Femur (tissue), 1 donor: ENCODE results near the gene SLC27A1.
"Not testable (repeated sequence)": the region's sequence is repeated elsewhere in the genome, so short reads cannot be mapped to it uniquely, and the experiment has no call there.

Experiments used
- DNase-seq: peaks from one replicate; pipeline ENCODE4 v3.0.0-alpha.2; 2017

SLC27A1 gene

DNA sequence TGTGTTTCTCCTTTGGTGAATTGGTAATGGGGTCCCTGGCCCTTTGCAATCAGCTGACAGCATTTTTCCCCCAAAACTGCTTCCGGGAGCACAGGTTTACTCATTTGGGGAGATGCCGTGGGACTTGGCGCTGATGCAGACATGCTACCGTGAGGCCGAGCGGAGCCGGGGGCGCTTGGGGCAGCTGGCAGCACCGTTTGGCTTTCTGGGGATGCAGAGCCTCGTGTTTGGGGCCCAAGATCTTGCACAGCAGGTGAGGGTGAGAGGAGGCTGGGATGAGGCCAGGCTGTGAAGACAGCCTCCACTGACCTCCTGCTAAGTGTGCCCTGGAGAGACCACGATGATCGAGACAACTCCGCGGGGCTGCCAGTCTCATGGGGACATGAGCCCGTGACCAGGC, 71.7 kb downstream of the SLC27A1 start:
- DNase-seq: no peak

DNA sequence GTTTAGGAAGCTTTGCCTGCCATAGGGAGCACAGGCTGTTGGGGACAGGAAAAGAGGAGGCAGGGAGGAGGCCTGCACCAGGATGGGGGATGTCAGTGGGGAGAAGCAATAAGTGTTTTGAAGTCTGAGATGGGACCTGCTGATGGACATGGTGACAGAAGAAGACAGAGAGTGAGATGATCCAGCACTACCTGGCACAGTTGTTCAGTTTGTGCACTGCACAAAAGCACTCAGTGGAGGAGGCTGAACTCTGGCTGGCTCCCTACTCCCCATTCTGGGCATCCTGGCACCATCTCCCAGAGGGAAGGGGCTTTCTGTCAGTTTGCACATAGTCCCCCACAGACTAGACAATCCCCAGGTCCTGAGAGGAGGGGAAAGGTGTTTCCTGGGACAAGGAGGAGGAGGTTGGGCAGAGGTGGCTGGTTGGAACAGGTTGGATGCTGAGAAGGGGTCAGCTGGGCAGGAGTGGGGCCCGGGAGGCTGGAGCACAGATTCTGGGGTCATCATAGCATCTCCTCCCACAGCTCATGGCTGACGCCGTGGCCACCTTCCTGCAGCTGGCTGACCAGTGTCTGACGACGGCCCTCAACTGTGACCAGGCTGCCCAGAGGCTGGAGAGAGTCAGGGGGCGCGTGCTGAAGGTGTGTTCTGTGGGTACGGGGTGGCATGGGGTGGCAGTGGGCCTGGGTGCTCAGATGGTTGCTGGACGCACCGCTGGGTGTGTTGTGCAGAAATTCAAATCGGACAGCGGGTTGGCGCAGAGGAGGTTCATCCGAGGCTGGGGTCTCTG, 72.7 kb downstream of the SLC27A1 start:
- DNase-seq: no peak

DNA sequence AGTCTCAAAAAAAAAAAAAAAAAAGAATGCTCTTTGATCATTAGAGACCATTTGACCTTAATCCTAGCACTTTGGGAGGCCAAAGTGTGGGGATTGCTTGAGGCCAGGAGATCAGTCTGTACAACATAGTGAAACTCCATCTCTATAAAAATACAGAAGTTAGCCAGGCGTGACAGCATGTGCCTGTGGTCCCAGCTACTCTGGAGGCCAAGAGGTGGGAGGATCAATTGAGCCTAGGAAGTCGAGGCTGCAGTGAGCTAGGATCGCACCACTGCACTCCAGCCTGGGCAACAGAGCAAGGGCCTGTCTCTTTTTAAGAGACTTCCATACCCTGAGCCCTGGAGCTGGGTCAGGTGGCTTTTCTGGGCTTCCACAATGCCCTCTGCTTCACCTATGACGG, 73.7 kb downstream of the SLC27A1 start:
- no peak for DNase-seq

DNA sequence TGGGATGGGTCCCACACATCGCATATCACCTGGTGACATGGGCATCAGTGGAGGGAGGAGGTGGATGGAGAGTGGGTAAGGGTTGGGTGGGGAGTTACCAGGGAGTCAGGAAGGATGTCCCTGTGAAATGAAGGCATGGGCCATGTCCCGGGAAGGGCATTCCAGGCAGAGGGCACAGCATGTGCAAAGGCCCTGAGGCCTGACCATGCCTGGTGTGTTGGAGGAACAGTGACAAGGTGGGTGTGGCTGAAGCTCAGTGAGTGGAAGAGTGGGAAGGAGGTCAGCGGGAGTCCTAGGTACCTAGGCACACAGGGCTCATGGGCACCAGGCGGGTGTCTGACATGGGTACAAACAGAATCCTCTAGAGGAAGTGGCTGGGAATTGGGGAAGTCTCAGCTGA, 74.1 kb downstream of the SLC27A1 start:
- DNase-seq: no peak

DNA sequence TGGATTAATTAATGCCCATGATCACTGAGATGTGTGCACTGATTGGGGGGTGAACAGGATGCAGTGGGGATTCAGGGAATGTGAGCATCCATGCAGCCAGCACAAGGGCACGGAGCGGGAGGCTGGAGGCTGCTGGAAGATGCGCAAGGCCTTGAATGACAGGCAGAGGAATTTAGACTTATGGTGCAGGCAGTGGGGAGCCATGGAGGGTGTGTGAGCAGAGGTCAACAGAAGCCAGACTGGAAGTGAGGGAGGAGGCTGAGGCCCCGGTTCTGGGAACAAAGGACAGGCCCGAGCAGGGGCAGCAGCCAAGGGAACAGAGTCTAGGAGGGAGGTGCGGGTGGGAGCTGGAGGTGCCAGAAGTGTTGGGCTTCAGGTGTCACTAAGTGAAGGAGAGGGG, 77.8 kb downstream of the SLC27A1 start:
- no peak for DNase-seq

DNA sequence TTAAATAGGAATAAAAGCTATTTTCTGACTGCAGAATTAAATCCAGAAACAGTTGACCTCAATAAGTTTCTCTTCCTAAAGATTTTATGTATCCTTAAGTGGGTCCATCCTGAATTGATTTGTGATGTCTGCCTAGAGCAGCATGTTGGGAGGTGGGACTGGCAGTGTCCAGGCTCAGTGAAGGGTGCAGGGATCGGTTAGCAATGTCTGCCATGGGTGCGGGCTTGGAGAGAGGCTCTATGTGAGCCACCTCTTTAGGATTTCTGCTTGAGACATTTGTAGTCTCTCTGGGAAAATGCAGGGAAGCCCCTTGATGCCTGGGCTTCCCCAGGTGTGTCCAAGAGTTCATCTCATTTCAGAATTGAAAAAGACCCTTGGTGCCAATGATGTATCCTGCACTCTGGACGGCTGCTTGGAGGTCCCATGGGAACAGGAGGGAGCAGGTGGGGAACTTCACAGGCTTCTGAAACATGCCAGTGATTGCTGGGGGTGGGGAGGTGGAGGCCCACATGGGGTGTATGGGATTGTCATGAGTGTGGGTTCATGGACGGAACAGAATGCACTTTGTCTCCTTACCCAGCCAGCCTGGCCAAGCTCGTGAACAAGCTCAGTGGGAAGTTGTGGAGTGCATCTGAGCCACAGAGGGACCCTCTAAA, 78.9 kb downstream of the SLC27A1 start:
- no peak for DNase-seq

DNA sequence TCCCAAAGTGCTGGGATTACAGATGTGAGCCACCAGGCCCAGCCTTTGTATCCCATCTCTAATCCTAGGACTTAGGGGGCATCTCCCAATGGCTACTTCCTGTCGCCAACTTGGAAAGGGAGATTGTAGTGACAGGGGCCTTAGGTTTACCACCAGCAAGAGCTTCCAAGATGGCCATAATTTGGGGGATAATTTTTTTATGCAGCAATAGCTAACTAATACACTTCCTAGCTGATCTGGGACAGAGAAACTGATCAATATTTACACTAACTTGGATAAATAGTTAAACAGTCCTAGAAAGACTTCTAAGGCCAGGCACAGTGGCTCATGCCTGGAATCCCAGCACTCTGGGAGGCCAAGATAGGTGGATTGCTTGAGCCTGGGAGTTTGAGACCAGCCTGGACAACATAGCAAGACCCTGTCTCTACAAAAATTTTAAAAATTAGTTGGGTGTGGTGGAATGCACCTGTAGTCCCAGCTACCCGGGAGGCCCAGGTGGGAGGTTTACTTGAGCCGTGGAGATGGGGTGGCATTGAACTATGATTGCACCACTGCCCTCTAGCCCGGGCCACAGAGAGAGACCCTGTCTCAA, 79.8 kb downstream of the SLC27A1 start:
- no peak for DNase-seq

DNA sequence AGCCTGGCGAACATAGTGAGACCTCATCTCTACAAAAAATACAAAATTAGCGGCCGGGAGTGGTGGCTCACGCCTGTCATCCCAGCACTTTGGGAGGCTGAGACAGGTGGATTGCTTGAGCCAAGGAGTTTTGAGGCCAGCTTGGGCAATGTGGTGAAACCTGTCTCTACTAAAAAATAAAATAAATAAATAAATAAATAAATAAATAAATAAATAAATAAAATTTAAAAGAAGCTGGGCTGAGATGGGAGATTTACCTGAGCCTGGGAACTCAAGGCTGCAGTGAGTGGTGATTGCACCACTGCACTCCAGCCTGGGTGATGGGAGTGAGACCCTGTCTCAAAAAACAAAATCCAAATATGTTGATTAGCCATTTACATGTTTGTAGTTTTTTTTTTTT, 82.4 kb downstream of the SLC27A1 start:
- not testable (repeated sequence) for DNase-seq

DNA sequence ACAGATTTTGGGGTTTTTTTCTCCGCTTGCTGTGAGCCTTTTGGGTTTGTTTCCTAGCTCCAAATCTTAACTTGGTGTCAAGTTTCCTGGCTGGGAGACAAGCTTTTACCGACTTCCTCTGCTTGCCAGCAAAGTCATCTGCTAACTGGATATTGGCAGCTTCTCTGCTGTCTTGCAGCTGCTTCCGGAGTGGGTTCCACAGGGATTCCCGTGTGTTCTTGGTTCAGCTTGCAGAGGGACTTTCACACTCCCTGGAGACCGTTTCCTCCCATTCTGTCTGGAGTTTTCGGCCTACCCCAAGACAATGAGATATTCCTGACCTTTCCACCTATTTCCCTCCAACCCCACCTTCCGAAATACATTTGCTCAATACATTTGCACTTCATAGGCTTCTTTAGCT, 82.9 kb downstream of the SLC27A1 start:
- DNase-seq: peak; percentile 88

DNA sequence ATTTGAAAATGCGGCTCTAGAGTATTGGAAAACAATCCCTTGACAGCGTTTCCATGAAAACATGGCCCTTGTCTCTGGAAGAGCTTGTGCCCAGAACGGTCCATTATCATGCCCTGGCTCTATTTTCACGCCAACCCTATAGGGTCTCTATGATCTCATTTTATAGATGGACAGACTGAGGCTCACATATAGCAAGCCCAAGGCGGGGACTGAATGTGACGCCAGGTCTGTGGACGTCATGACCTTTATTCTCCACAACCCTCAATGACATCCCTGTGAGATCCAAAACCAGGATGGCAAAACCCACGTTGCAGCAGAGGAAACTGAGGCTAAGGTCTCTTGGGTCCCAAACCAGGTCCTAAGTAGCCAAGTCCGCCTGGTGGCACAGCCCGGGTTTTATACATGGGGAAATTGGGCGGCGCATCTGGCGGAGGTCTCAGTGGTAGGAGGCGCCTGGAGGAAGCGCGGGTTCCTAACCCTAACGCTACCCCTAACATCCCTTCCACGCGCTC, 84.7 kb downstream of the SLC27A1 start:
- DNase-seq: no peak

DNA sequence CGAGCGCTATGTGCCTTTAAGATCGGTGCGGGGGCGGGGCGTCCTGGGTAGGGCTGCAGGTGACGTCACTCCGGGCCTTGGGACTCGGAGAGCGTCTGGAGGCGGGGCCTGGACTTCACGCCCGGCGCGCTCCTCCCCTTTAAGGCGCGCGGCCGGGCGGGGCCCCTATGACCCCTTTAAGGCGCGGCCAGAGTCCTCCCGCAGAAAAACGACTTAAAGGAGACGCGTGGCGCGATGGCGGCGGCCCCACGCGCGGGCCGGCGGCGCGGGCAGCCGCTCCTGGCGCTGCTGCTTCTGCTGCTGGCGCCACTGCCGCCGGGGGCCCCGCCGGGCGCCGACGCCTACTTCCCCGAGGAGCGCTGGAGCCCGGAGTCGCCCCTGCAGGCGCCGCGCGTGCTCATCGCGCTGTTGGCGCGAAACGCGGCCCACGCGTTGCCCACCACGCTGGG, 85.2 kb downstream of the SLC27A1 start, which contains the start of gene COLGALT1:
Gene COLGALT1 (plus strand): TSS at position 170 of the 449 bp plus-strand sequence. CDS start 65 bp downstream, at position 235.
- peak; percentile 98 for DNase-seq
